K562 (cell line): ENCODE results near the gene THEM5. TPM values are rescaled to one million over a fixed set of nuclear protein-coding genes. Genes with fewer than 3 reads are reported as not detected.

ENCODE experiments used
- ATAC-seq: fragments of 200-7000 bp; cut with Tn5 transposase; 3 replicates; pipeline ENCODE4 v1.9.1; 2020; ENCODE audit warnings: moderate library complexity
- BruUV-seq: library from RNA; stranded (reverse); fragments of 400-500 nt; replicated peaks from 2 replicates; lab custom pipeline; 2021; lab: Mats Ljungman, UMichigan
- CTCF ChIA-PET: fragments of 300-600 bp; formaldehyde crosslinking; extraction: SDS; loops from one replicate; lab custom pipeline; 2021; ENCODE audit warnings: low intra/inter-chr PET ratio; lab: Yijun Ruan, JAX
- POLR2A ChIA-PET: fragments of 300-600, 350-650 bp; sonication (Branson Sonifier 250); formaldehyde crosslinking; extraction: SDS; loops from one replicate; lab custom pipeline; 2021; ENCODE audit warnings: antibody characterized with exemption, inconsistent platforms; lab: Yijun Ruan, JAX
- DNase-seq, 4 experiments: peaks; one replicate each; pipeline versions ENCODE4 v3.0.0 to v3.0.0-alpha.2; 2011 to 2018; ENCODE audit warnings: low spot score in 3 of 4, mixed read lengths in 3 of 4; ENCODE audit errors: extremely low read depth in 1 of 4
- FAIRE-seq: peaks from 2 replicates; lab custom pipeline; 2011; peaks lifted over from hg19 to GRCh38; lab: Jason Lieb, UNC
- H2AFZ ChIP-seq: 2 replicates; pipeline ENCODE4 v1.6.0; 2011; ENCODE audit warnings: low read depth, low read length, control low read depth, inconsistent platforms
- H3K27ac ChIP-seq: fragments of 200-600 bp; 3 replicates; pipeline ENCODE4 v1.8.0; 2011; ENCODE audit warnings: low read depth, mild to moderate bottlenecking, control low read depth, inconsistent platforms, low read length, moderate library complexity, mixed read lengths; ENCODE audit errors: extremely low read depth
- H3K27me3 ChIP-seq, 2 experiments: fragments of 300-600 bp in 1 of 2; 2 replicates in 1 of 2; 3 replicates in 1 of 2; pipeline versions ENCODE4 v1.6.0 to v1.8.0; 2011; ENCODE audit warnings: inconsistent platforms in 2 of 2, low read length in 2 of 2, mild to moderate bottlenecking in 1 of 2, mixed read lengths in 1 of 2, moderate library complexity in 1 of 2; ENCODE audit not compliant: control insufficient read depth in 2 of 2, insufficient read depth in 2 of 2
- H3K36me3 ChIP-seq: fragments of 300-600 bp; 3 replicates; pipeline ENCODE4 v1.8.0; 2011; ENCODE audit warnings: mild to moderate bottlenecking, low read length, inconsistent platforms; ENCODE audit not compliant: control insufficient read depth, insufficient read depth
- H3K4me1 ChIP-seq, 2 experiments: fragments of 200-600 bp in 1 of 2; replicated peaks in 1 of 2; 2 replicates in 1 of 2; 3 replicates in 1 of 2; pipeline versions ENCODE4 v1.5.1 to v1.8.0; 2011; ENCODE audit warnings: inconsistent platforms in 2 of 2, low read length in 2 of 2, mild to moderate bottlenecking in 1 of 2, mixed read lengths in 1 of 2, moderate library complexity in 1 of 2; ENCODE audit not compliant: control insufficient read depth in 2 of 2, insufficient read depth in 2 of 2
- H3K4me2 ChIP-seq: 2 replicates; pipeline ENCODE4 v1.6.1; 2011; ENCODE audit warnings: low read length, control low read depth, inconsistent platforms, mixed read lengths; ENCODE audit not compliant: insufficient read depth
- H3K4me3 ChIP-seq: fragments of 200-600 bp; sonication (generic), shearing (Covaris generic); 2 replicates; pipeline ENCODE4 v1.5.1; 2016; ENCODE audit warnings: control low read depth, inconsistent platforms
- H3K79me2 ChIP-seq: fragments of 200-600 bp; 3 replicates; pipeline ENCODE4 v1.8.0; 2011; ENCODE audit warnings: low read length, inconsistent platforms; ENCODE audit not compliant: control insufficient read depth, insufficient read depth
- H3K9ac ChIP-seq, 2 experiments: 2 replicates each; pipeline versions ENCODE4 v1.6.0 to v1.6.1; 2011; ENCODE audit warnings: low read depth in 2 of 2, low read length in 2 of 2, control low read depth in 1 of 2, inconsistent platforms in 1 of 2, mild to moderate bottlenecking in 1 of 2, mixed read lengths in 1 of 2; ENCODE audit not compliant: insufficient read depth in 1 of 2
- H3K9me1 ChIP-seq: one replicate; pipeline ENCODE4 v1.6.0; 2011; ENCODE audit warnings: inconsistent platforms, mild to moderate bottlenecking, low read length, moderate library complexity; ENCODE audit not compliant: control insufficient read depth, insufficient read depth
- H3K9me3 ChIP-seq: replicated peaks from 2 replicates; pipeline ENCODE4 v1.5.1; 2011; ENCODE audit warnings: low read depth, low read length, inconsistent platforms; ENCODE audit not compliant: control insufficient read depth, insufficient read depth
- H4K20me1 ChIP-seq: replicated peaks from 2 replicates; pipeline ENCODE4 v1.6.1; 2011; ENCODE audit warnings: low read length, inconsistent platforms, mixed read lengths; ENCODE audit not compliant: control insufficient read depth, insufficient read depth
- ATF3 ChIP-seq, 2 experiments: fragments of 450-650 bp in 1 of 2; sonication (generic) in 1 of 2; formaldehyde crosslinking in 1 of 2; IDR thresholded peaks in 1 of 2; conservative IDR thresholded peaks in 1 of 2; 2 replicates each; pipeline versions ENCODE4 v1.6.1 to v1.8.1; 2016 to 2023; ENCODE audit warnings: mild to moderate bottlenecking in 2 of 2, moderate library complexity in 2 of 2, inconsistent platforms in 1 of 2, missing genetic modification reagents in 1 of 2
- CBFA2T3 ChIP-seq: fragments of 450-650 bp; IDR thresholded peaks from 2 replicates; pipeline ENCODE4 v1.6.1; 2017
- EGR1 ChIP-seq: fragments of 450-650 bp; conservative IDR thresholded peaks from 2 replicates; pipeline ENCODE4 v1.6.1; 2017; ENCODE audit warnings: mild to moderate bottlenecking
- RBM14 ChIP-seq: fragments of 200-400 bp; formaldehyde crosslinking; IDR thresholded peaks from 2 replicates; pipeline ENCODE4 v1.6.1; 2018; ENCODE audit warnings: low read depth, mild to moderate bottlenecking, low read length, moderate library complexity, borderline replicate concordance; ENCODE audit not compliant: insufficient read depth
- XRCC5 ChIP-seq: fragments of 200-400 bp; formaldehyde crosslinking; IDR thresholded peaks from 2 replicates; pipeline ENCODE4 v1.6.1; 2017; ENCODE audit warnings: low read depth, mild to moderate bottlenecking, low read length
- ZBTB11 ChIP-seq, 3 experiments: fragments of 200-800 bp in 1 of 3; fragments of 250-450 bp in 1 of 3; fragments of 450-650 bp in 1 of 3; sonication (Bioruptor Pico) in 1 of 3; sonication (Bioruptor generic) in 1 of 3; formaldehyde crosslinking in 1 of 3; IDR thresholded peaks; 2 replicates each; pipeline versions ENCODE4 v1.6.1 to v1.8.0; 2016 to 2022; ENCODE audit warnings: mild to moderate bottlenecking in 2 of 3, missing genetic modification characterization in 2 of 3, missing compliant biosample characterization in 1 of 3, moderate library complexity in 1 of 3
- ZNF408 ChIP-seq: fragments of 250-450 bp; sonication (Bioruptor Pico); IDR thresholded peaks from 2 replicates; pipeline ENCODE4 v1.4.0; 2020; ENCODE audit warnings: low read depth, mild to moderate bottlenecking, moderate library complexity
- WGBS: fragments of 100-300 bp; shearing (Covaris generic); methylation state at CpG from one replicate; pipeline ENCODE4 v1.1.6; 2016; ENCODE audit warnings: low coverage, mixed read lengths; ENCODE audit not compliant: insufficient coverage; ENCODE audit errors: missing lambda C conversion rate; 5-methylcytosine and 5-hydroxymethylcytosine counted together
- in situ Hi-C: fragments of 300-500 bp; cut with MboI; formaldehyde crosslinking; loops from 4 replicates; pipeline ENCODE4 v1.15.0; 2018; ENCODE audit warnings: inconsistent platforms, mixed read lengths
- intact Hi-C: fragments of 100-400 bp; cut with micrococcal nuclease; formaldehyde crosslinking; loops from 2 replicates; pipeline ENCODE4 v1.14.2; 2022
- polyA plus RNA-seq, 8 experiments: library from polyadenylated mRNA; depleted of rRNA in 4 of 8; stranded (reverse) in 5 of 8; unstranded in 3 of 8; fragments of >200 nt; fragmentation: Nextera tagmentation in 2 of 8; fragmentation: Illumina TruSeq in 1 of 8; extraction: Ambion mirVana in 2 of 8; extraction: Trizol in 1 of 8; gene quantifications; 2 replicates each; pipeline versions ENCODE4 v1.2.1 to v1.2.3, GENCODE V29; 2011 to 2014; ENCODE audit warnings: inconsistent platforms in 1 of 8, missing spikeins in 1 of 8
- total RNA-seq, 7 experiments: library from RNA; depleted of rRNA in 6 of 7; stranded (reverse); fragments of >200 nt in 6 of 7; fragmentation: Illumina TruSeq in 2 of 7; extraction: Trizol in 2 of 7; gene quantifications; 2 replicates each; pipeline versions ENCODE4 v1.2.1 to v1.2.3, GENCODE V29; 2011 to 2021; ENCODE audit warnings: low replicate concordance in 1 of 7

The THEM5 gene
- total and polyA plus RNA-seq, 9 of the 15 experiments (the other 6 are each of a cell fraction or from before 2014, with no cell fraction given): not detected

GRCh38 chr1:151832318-151832980 is 21.1 kb downstream of the THEM5 start:
- peaks cover 5 to 27% of the 10 kb centered on the region in 2 experiments for H3K4me1 ChIP-seq
- BruUV-seq: no TSS peak
- no peak for FAIRE-seq
- H3K9me1 ChIP-seq: peaks cover 3% of the 10 kb centered on the region
- DNase-seq: no peak
- intact Hi-C loops: no loop called here
- H3K9ac ChIP-seq: no peak overlapping the region
- no peak for TF ChIP-seq XRCC5
- TF ChIP-seq ZNF408: no peak
- TF ChIP-seq CBFA2T3: no peak
- TF ChIP-seq ATF3 (IDR thresholded peaks at IDR 0.05): no peak
- TF ChIP-seq ATF3 (CRISPR knock-in tag; conservative IDR thresholded peaks at IDR 0.05): no peak
- no peak for TF ChIP-seq EGR1
- TF ChIP-seq RBM14: no peak
- TF ChIP-seq ZBTB11 (CRISPR knock-in tag; IDR thresholded peaks at IDR 0.05): peak in 1 of 3 experiments; percentile 19; a peak in 1 of 6 replicates
- WGBS: 19% methylated on average over 10 of the region's 10 CpGs
- ChIA-PET CTCF (interaction anchor here (0.6 kb wide), 1 partner anchor 48 kb away, joined by 5 read pairs; no protein-coding TSS in a partner anchor), POLR2A (interaction anchor here (0.5 to 1.0 kb wide), 3 partner anchors 75 to 231 kb away, joined by 3 to 4 read pairs (median 3); no protein-coding TSS in a partner anchor)
- no peaks in the 10 kb centered on the region for H3K79me2 ChIP-seq
- ATAC-seq: no peak
- H3K27me3 ChIP-seq: no peaks in the 10 kb centered on the region; a peak in 2 of 5 replicates
- no peak overlapping the region for H3K4me2 ChIP-seq
- no peak overlapping the region for H3K27ac ChIP-seq
- H2AFZ ChIP-seq: no peak overlapping the region
- H3K4me3 ChIP-seq: no peak overlapping the region
- H4K20me1 ChIP-seq: no peaks in the 10 kb centered on the region
- no peaks in the 10 kb centered on the region for H3K9me3 ChIP-seq
- in situ Hi-C loops: loop anchor here (5.0 kb wide), 1 partner anchor 135 kb away; no protein-coding TSS in a partner anchor
- H3K36me3 ChIP-seq: no peaks in the 10 kb centered on the region
